NB4 (cell line): ENCODE measurements around the gene RTP3.

Experiments used
- MAX ChIP-seq: IDR thresholded peaks from 2 replicates; pipeline ENCODE4 v1.6.1; 2011; ENCODE audit warnings: low read depth, low read length
- MYC ChIP-seq: IDR thresholded peaks from 2 replicates; pipeline ENCODE4 v1.6.1; 2011; ENCODE audit warnings: low read depth, low read length
- POLR2A ChIP-seq: IDR thresholded peaks from 2 replicates; pipeline ENCODE4 v1.6.1; 2011; ENCODE audit warnings: mild to moderate bottlenecking; ENCODE audit not compliant: insufficient read length; ENCODE audit errors: extremely low read depth
- TF ChIP-seq, protein P1 (sequence below): IDR thresholded peaks from one replicate; pipeline ENCODE4 v1.5.1; 2012; ENCODE audit warnings: low read depth, low read length

- TF ChIP-seq, protein P1, sequence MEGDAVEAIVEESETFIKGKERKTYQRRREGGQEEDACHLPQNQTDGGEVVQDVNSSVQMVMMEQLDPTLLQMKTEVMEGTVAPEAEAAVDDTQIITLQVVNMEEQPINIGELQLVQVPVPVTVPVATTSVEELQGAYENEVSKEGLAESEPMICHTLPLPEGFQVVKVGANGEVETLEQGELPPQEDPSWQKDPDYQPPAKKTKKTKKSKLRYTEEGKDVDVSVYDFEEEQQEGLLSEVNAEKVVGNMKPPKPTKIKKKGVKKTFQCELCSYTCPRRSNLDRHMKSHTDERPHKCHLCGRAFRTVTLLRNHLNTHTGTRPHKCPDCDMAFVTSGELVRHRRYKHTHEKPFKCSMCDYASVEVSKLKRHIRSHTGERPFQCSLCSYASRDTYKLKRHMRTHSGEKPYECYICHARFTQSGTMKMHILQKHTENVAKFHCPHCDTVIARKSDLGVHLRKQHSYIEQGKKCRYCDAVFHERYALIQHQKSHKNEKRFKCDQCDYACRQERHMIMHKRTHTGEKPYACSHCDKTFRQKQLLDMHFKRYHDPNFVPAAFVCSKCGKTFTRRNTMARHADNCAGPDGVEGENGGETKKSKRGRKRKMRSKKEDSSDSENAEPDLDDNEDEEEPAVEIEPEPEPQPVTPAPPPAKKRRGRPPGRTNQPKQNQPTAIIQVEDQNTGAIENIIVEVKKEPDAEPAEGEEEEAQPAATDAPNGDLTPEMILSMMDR: no peak
- no peak for TF ChIP-seq MAX
- no peak for TF ChIP-seq POLR2A
- TF ChIP-seq MYC: no peak
These were observed 43.2 kb upstream of the RTP3 start for GRCh38 chr3:46454606-46455005.
